GM12878 (cell line): ENCODE measurements around the gene FDPS. TPM values are rescaled to one million over a fixed set of nuclear protein-coding genes. Genes with fewer than 3 reads are reported as not detected.

ENCODE experiments used
- BHLHE40 ChIP-seq, 2 experiments: fragments of 450-650 bp in 1 of 2; IDR thresholded peaks; 2 replicates each; pipeline ENCODE4 v1.6.1; 2011 to 2017; ENCODE audit warnings: low read depth in 2 of 2, borderline replicate concordance in 1 of 2, improper control_type of control experiment in 1 of 2, low read length in 1 of 2, mild to moderate bottlenecking in 1 of 2
- CBFB ChIP-seq: IDR thresholded peaks from 2 replicates; pipeline ENCODE4 v1.6.1; 2016; ENCODE audit warnings: antibody characterized with exemption, low read depth
- CREM ChIP-seq: IDR thresholded peaks from 2 replicates; pipeline ENCODE4 v1.6.1; 2014; ENCODE audit warnings: antibody characterized with exemption, low read depth
- FOXK2 ChIP-seq: fragments of 450-650 bp; IDR thresholded peaks from 2 replicates; pipeline ENCODE4 v1.6.1; 2017; ENCODE audit warnings: mild to moderate bottlenecking, moderate library complexity
- JUND ChIP-seq: IDR thresholded peaks from 2 replicates; pipeline ENCODE4 v1.6.1; 2012; ENCODE audit warnings: low read depth, mild to moderate bottlenecking, low read length, improper control_type of control experiment, moderate library complexity
- KLF5 ChIP-seq: fragments of 450-650 bp; IDR thresholded peaks from 2 replicates; pipeline ENCODE4 v1.6.1; 2014; ENCODE audit warnings: mild to moderate bottlenecking; ENCODE audit not compliant: partially characterized antibody
- MAX ChIP-seq: IDR thresholded peaks from 2 replicates; pipeline ENCODE4 v1.6.1; 2012; ENCODE audit warnings: low read depth, low read length, improper control_type of control experiment
- MEF2A ChIP-seq: IDR thresholded peaks from 2 replicates; pipeline ENCODE4 v1.6.1; 2011; ENCODE audit warnings: low read depth, mild to moderate bottlenecking, low read length, moderate library complexity; ENCODE audit not compliant: insufficient read depth
- MTA3 ChIP-seq: IDR thresholded peaks from 2 replicates; pipeline ENCODE4 v1.6.1; 2012; ENCODE audit warnings: low read length, inconsistent platforms, borderline replicate concordance
- NKRF ChIP-seq: fragments of 450-650 bp; conservative IDR thresholded peaks from 2 replicates; pipeline ENCODE4 v1.6.1; 2017; ENCODE audit warnings: mild to moderate bottlenecking, moderate library complexity
- PBX3 ChIP-seq: IDR thresholded peaks from 2 replicates; pipeline ENCODE4 v1.6.1; 2011; ENCODE audit warnings: mild to moderate bottlenecking, low read depth, low read length, moderate library complexity; ENCODE audit not compliant: insufficient replicate concordance
- RAD21 ChIP-seq: IDR thresholded peaks from 2 replicates; pipeline ENCODE4 v1.6.1; 2011; ENCODE audit warnings: mild to moderate bottlenecking, low read depth, low read length, moderate library complexity; ENCODE audit not compliant: insufficient read depth
- RB1 ChIP-seq: fragments of 450-650 bp; formaldehyde crosslinking; IDR thresholded peaks from 2 replicates; pipeline ENCODE4 v1.6.1; 2017; ENCODE audit warnings: mild to moderate bottlenecking, borderline replicate concordance
- SRF ChIP-seq, 2 experiments: IDR thresholded peaks; 2 replicates each; pipeline ENCODE4 v1.6.1; 2011; ENCODE audit warnings: low read depth in 2 of 2, low read length in 2 of 2, mild to moderate bottlenecking in 1 of 2, moderate library complexity in 1 of 2
- YY1 ChIP-seq: IDR thresholded peaks from 2 replicates; pipeline ENCODE4 v1.6.1; 2011; ENCODE audit warnings: low read depth, mild to moderate bottlenecking, low read length
- ZBTB4 ChIP-seq: fragments of 450-650 bp; formaldehyde crosslinking; IDR thresholded peaks from 2 replicates; pipeline ENCODE4 v1.4.0; 2022; ENCODE audit warnings: mild to moderate bottlenecking, moderate library complexity
- ZBTB40 ChIP-seq: fragments of 450-650 bp; IDR thresholded peaks from 2 replicates; pipeline ENCODE4 v1.6.1; 2016; ENCODE audit warnings: mild to moderate bottlenecking, moderate library complexity, borderline replicate concordance
- polyA plus RNA-seq, 11 experiments: library from polyadenylated mRNA; depleted of rRNA in 4 of 11; unstranded in 6 of 11; stranded (reverse) in 5 of 11; fragments of >200 nt; fragmentation: Nextera tagmentation in 4 of 11; fragmentation: Illumina TruSeq in 1 of 11; extraction: Ambion mirVana in 4 of 11; extraction: Trizol in 1 of 11; gene quantifications; 1 replicate in 1 of 11; 2 replicates in 10 of 11; pipeline versions ENCODE4 v1.2.1 to v1.2.3, GENCODE V29; 2011 to 2016; ENCODE audit warnings: inconsistent platforms in 2 of 11, missing spikeins in 2 of 11, low read depth in 1 of 11
- total RNA-seq, 4 experiments: library from RNA; depleted of rRNA in 3 of 4; stranded (reverse); fragments of >200 nt in 3 of 4; fragmentation: Illumina TruSeq in 1 of 4; extraction: Trizol in 1 of 4; gene quantifications; 2 replicates each; pipeline versions ENCODE4 v1.2.1 to v1.2.3, GENCODE V29; 2013 to 2021

Gene FDPS
- total and polyA plus RNA-seq, 10 of the 15 experiments (the other 5 are each of a cell fraction or from before 2014, with no cell fraction given), result 405 to 1,156 (median 487) TPM

- peak; percentile 91 for TF ChIP-seq ZBTB40
- no peak for TF ChIP-seq RAD21
- 0 out of 2 replicates have a peak, but pooled peaks have one; percentile 32 for TF ChIP-seq MEF2A
- TF ChIP-seq JUND, result peak; percentile 32; the same call in 1 of the 2 replicates
- peak; percentile 19; the same call in 1 of the 2 replicates for TF ChIP-seq RB1
- no peak for TF ChIP-seq SRF (IDR thresholded peaks at IDR 0.05; ENCODE audit: low read depth in 2 of 2, low read length in 2 of 2)
- no peak for TF ChIP-seq PBX3
- peak; percentile 97 for TF ChIP-seq MAX
- no peak for TF ChIP-seq ZBTB4 (CRISPR knock-in tag)
- TF ChIP-seq NKRF, result peak; percentile 90
- peak; percentile 74 for TF ChIP-seq FOXK2
- TF ChIP-seq KLF5, result peak; percentile 25
- TF ChIP-seq BHLHE40 (IDR thresholded peaks at IDR 0.05; ENCODE audit: borderline replicate concordance in 1 of 2, low read depth in 2 of 2, low read length in 1 of 2), result peak; percentile 68 to 78; a peak in 3 of 4 replicates
- TF ChIP-seq CBFB, result peak; percentile 54
- peak; percentile 78 for TF ChIP-seq YY1
- TF ChIP-seq MTA3, result peak; percentile 96
- peak; percentile 92; the same call in 1 of the 2 replicates for TF ChIP-seq CREM
These were observed 46.6 kb upstream of the FDPS start, which contains the start of gene SCAMP3 (continued) for GRCh38 chr1:155261852-155262673.
